SU-DHL-6 (cell line): ENCODE measurements around the gene FAM184B.
"Not testable (repeated sequence)": the region's sequence is repeated elsewhere in the genome, so short reads cannot be mapped to it uniquely, and the experiment has no call there.

Experiments
- H2AFZ ChIP-seq: fragments of 200-600 bp; sonication (generic); 2 replicates; pipeline ENCODE4 v1.6.1; 2014; ENCODE audit warnings: low read depth, mild to moderate bottlenecking, moderate library complexity, mixed read lengths, antibody characterized with exemption, low read length; ENCODE audit not compliant: severe bottlenecking
- H3F3A ChIP-seq: fragments of 200-600 bp; shearing (Covaris generic); 2 replicates; pipeline ENCODE4 v1.6.0; 2016; ENCODE audit warnings: antibody characterized with exemption, mild to moderate bottlenecking; ENCODE audit not compliant: insufficient read depth
- H3K27ac ChIP-seq: fragments of 200-600 bp; sonication (generic); 2 replicates; pipeline ENCODE4 v1.5.1; 2016; ENCODE audit warnings: low read depth, mild to moderate bottlenecking, low read length, moderate library complexity, mixed read lengths
- H3K27me3 ChIP-seq: fragments of 200-600 bp; sonication (generic), shearing (Covaris generic); 2 replicates; pipeline ENCODE4 v1.6.0; 2014; ENCODE audit warnings: mild to moderate bottlenecking, low read length
- H3K36me3 ChIP-seq: fragments of 200-600 bp; sonication (generic); 2 replicates; pipeline ENCODE4 v1.6.1; 2014; ENCODE audit warnings: mild to moderate bottlenecking, low read length, mixed read lengths
- H3K4me2 ChIP-seq: fragments of 300-600, 200-600 bp; shearing (Covaris generic), sonication (generic); 2 replicates; pipeline ENCODE4 v1.6.0; 2014; ENCODE audit warnings: low read length, low read depth, mild to moderate bottlenecking; ENCODE audit not compliant: poor library complexity, severe bottlenecking
- H3K4me3 ChIP-seq: fragments of 200-600 bp; sonication (generic); 2 replicates; pipeline ENCODE4 v1.5.1; 2014; ENCODE audit warnings: antibody characterized with exemption, low read length, mild to moderate bottlenecking, mixed read lengths; ENCODE audit not compliant: insufficient read depth, poor library complexity, severe bottlenecking
- H3K79me2 ChIP-seq: fragments of 200-600 bp; sonication (generic); 2 replicates; pipeline ENCODE4 v1.6.1; 2014; ENCODE audit warnings: mild to moderate bottlenecking, low read length, moderate library complexity; ENCODE audit not compliant: insufficient read depth
- H3K9ac ChIP-seq: fragments of 200-600 bp; sonication (generic); 2 replicates; pipeline ENCODE4 v1.7.0; 2014; ENCODE audit warnings: mild to moderate bottlenecking, low read length
- H3K9me2 ChIP-seq: fragments of 200-600 bp; sonication (generic); replicated peaks from 2 replicates; pipeline ENCODE4 v1.6.1; 2014; ENCODE audit warnings: low read length; ENCODE audit not compliant: insufficient read depth
- H3K9me3 ChIP-seq: fragments of 200-600 bp; sonication (generic); 2 replicates; pipeline ENCODE4 v1.6.1; 2014; ENCODE audit warnings: low read length, mixed read lengths; ENCODE audit not compliant: insufficient read depth
- H4K20me1 ChIP-seq: fragments of 200-600 bp; sonication (generic); 2 replicates; pipeline ENCODE4 v1.6.1; 2014; ENCODE audit warnings: low read depth, mild to moderate bottlenecking, antibody characterized with exemption, low read length, moderate library complexity, mixed read lengths
- EZH2phosphoT487 ChIP-seq: fragments of 200-600 bp; sonication (generic), shearing (Covaris generic); conservative IDR thresholded peaks from 2 replicates; pipeline ENCODE4 v1.6.1; 2018; ENCODE audit warnings: mild to moderate bottlenecking, antibody characterized with exemption, low read length, moderate library complexity, mixed read lengths
- TF ChIP-seq, protein P1 (sequence below): fragments of 200-600 bp; sonication (generic); IDR thresholded peaks from one replicate; pipeline ENCODE4 v1.5.1; 2017; ENCODE audit warnings: antibody characterized with exemption, mild to moderate bottlenecking, low read length, moderate library complexity; ENCODE audit not compliant: insufficient read depth, poor library complexity, severe bottlenecking

Gene FAM184B

GRCh38 chr4:17712166-17712565, 69.3 kb downstream of the FAM184B start:
- no peaks in the 10 kb centered on the region for H3F3A ChIP-seq
- no peaks in the 10 kb centered on the region for H3K79me2 ChIP-seq
- H3K4me3 ChIP-seq, result no peak overlapping the region
- H4K20me1 ChIP-seq, result no peaks in the 10 kb centered on the region
- H3K27me3 ChIP-seq, result no peaks in the 10 kb centered on the region
- no peak for TF ChIP-seq EZH2phosphoT487
- TF ChIP-seq, protein P1, sequence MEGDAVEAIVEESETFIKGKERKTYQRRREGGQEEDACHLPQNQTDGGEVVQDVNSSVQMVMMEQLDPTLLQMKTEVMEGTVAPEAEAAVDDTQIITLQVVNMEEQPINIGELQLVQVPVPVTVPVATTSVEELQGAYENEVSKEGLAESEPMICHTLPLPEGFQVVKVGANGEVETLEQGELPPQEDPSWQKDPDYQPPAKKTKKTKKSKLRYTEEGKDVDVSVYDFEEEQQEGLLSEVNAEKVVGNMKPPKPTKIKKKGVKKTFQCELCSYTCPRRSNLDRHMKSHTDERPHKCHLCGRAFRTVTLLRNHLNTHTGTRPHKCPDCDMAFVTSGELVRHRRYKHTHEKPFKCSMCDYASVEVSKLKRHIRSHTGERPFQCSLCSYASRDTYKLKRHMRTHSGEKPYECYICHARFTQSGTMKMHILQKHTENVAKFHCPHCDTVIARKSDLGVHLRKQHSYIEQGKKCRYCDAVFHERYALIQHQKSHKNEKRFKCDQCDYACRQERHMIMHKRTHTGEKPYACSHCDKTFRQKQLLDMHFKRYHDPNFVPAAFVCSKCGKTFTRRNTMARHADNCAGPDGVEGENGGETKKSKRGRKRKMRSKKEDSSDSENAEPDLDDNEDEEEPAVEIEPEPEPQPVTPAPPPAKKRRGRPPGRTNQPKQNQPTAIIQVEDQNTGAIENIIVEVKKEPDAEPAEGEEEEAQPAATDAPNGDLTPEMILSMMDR, result no peak
- no peaks in the 10 kb centered on the region for H3K9me2 ChIP-seq
- H3K9ac ChIP-seq, result no peak overlapping the region
- no peaks in the 10 kb centered on the region for H3K36me3 ChIP-seq
- no peak overlapping the region for H3K27ac ChIP-seq
- H3K9me3 ChIP-seq, result no peaks in the 10 kb centered on the region
- H2AFZ ChIP-seq, result no peak overlapping the region
- H3K4me2 ChIP-seq, result no peak overlapping the region

DNA sequence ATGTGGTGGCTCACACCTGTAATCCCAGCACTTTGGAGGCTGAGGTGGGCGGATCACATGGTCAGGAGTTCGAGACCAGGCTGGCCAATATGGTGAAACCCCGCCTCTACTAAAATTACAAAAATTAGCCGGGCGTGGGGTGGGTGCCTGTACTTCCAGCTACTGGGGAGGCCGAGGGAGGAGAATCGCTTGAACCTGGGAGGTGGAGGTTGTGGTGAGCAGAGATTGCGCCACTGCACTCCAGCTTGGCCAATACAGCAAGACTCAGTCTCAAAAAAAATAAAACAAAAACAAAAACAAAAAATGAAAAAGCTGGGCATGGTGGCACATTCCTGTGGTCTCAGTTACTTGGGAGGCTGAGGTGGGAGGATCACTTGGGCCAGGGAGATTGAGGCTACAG, 70.2 kb downstream of the FAM184B start:
- not testable (repeated sequence) for H3K27me3 ChIP-seq, H4K20me1 ChIP-seq, H3F3A ChIP-seq, H3K4me2 ChIP-seq, H3K9me2 ChIP-seq, H3K9ac ChIP-seq, H3K36me3 ChIP-seq, H2AFZ ChIP-seq, H3K9me3 ChIP-seq, H3K4me3 ChIP-seq, H3K79me2 ChIP-seq, H3K27ac ChIP-seq

DNA sequence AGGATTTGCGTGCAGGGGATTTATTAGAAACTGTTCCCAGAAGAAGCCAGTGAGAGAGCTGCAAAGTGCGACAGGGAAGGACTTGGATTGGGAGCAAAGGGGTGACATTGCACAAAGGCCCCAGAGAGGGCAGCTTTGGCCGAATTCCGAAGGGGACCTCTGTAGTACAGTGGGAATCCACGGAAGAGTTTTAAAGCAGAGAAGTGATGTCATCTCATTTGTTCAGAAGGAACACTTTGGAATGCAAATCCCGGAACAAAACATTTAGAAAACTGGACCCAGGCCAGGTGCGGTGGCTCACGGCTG, 71.7 kb downstream of the FAM184B start:
- Histone ChIP-seq H3K27me3 (no peaks in the 10 kb centered on the region), H3K9me3 (no peaks in the 10 kb centered on the region), H3F3A (no peaks in the 10 kb centered on the region), H3K27ac (no peak overlapping the region), H4K20me1 (no peaks in the 10 kb centered on the region), H2AFZ (no peak overlapping the region), H3K4me2 (no peak overlapping the region), H3K9ac (no peak overlapping the region), H3K4me3 (no peak overlapping the region), H3K36me3 (no peaks in the 10 kb centered on the region), H3K9me2 (no peaks in the 10 kb centered on the region), H3K79me2 (no peaks in the 10 kb centered on the region)
- no peak for TF ChIP-seq EZH2phosphoT487
- TF ChIP-seq, protein P1, result no peak

DNA sequence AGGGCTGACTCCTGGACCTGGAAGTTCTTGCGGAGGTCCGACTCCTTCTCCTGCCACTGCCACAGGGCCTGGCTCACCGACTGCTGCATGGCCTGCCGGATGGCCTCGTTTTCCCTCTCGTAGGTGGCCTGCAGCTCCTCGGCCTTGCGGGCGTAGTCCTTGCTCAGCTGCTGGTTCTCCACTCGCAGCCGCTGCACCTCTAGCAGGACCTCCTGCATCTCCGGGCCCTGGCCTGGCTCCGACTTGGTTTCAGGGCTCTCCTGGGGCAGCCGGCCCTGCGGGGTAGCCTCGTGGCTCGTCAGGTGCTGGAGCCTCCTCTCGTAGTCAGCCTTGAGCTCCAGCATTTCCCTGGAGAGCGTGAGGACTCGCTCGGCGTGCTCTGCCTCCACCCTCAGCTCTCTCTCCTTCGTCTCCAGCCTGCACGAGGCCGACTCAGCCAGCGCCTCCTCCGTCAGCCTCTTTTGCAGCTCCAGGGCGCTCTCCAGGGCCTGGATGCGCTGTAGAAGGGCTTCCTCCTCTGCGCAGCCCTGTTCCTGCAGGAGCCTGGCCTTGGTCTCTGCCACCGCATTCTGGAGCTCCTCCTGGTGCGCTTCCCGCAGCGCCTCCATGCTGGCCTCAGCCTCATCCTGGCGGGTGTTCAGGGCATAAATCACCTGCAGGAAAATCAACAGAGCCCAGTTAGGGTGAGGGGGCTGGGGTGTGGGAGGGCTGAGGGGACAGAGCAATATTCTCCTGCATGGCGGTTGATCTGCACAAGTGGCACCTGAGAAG, 72.2 kb downstream of the FAM184B start:
- H3K9ac ChIP-seq, result no peak overlapping the region
- no peak overlapping the region for H3K27ac ChIP-seq
- no peaks in the 10 kb centered on the region for H3K9me2 ChIP-seq
- no peaks in the 10 kb centered on the region for H3K79me2 ChIP-seq
- H3K9me3 ChIP-seq, result no peaks in the 10 kb centered on the region
- no peaks in the 10 kb centered on the region for H3K36me3 ChIP-seq
- H3K4me3 ChIP-seq, result no peak overlapping the region
- H2AFZ ChIP-seq, result no peak overlapping the region
- no peaks in the 10 kb centered on the region for H4K20me1 ChIP-seq
- no peak for TF ChIP-seq EZH2phosphoT487
- TF ChIP-seq, protein P1, result no peak
- H3K27me3 ChIP-seq, result no peaks in the 10 kb centered on the region
- no peaks in the 10 kb centered on the region for H3F3A ChIP-seq
- no peak overlapping the region for H3K4me2 ChIP-seq
